SU-DHL-6 (cell line): ENCODE data around the gene STK10.

ENCODE experiments used
- EZH2phosphoT487 ChIP-seq: fragments of 200-600 bp; sonication (generic), shearing (Covaris generic); conservative IDR thresholded peaks from 2 replicates; pipeline ENCODE4 v1.6.1; 2018; ENCODE audit warnings: mild to moderate bottlenecking, antibody characterized with exemption, low read length, moderate library complexity, mixed read lengths
- TF ChIP-seq, protein P1 (sequence below): fragments of 200-600 bp; sonication (generic); IDR thresholded peaks from one replicate; pipeline ENCODE4 v1.5.1; 2017; ENCODE audit warnings: antibody characterized with exemption, mild to moderate bottlenecking, low read length, moderate library complexity; ENCODE audit not compliant: insufficient read depth, poor library complexity, severe bottlenecking

DNA sequence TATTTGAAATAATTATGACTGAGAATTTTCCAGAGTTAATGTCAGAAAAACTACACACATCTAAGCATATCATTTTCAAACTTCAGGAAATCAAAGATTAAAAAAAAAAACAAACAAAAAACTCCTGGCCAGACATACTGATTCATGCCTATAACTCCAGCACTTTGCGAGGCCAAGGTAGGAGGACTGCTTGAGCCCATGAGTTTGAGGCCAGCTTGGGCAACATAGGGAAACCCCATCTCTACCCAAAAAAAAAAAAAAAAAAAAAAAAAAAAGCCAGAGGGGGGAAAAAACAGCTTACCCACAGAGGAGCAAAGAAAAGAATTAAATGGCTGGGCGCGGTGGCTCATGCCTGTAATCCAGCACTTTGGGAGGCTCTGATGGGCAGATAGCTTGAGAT, 28.3 kb upstream of the STK10 start:
- TF ChIP-seq, protein P1, sequence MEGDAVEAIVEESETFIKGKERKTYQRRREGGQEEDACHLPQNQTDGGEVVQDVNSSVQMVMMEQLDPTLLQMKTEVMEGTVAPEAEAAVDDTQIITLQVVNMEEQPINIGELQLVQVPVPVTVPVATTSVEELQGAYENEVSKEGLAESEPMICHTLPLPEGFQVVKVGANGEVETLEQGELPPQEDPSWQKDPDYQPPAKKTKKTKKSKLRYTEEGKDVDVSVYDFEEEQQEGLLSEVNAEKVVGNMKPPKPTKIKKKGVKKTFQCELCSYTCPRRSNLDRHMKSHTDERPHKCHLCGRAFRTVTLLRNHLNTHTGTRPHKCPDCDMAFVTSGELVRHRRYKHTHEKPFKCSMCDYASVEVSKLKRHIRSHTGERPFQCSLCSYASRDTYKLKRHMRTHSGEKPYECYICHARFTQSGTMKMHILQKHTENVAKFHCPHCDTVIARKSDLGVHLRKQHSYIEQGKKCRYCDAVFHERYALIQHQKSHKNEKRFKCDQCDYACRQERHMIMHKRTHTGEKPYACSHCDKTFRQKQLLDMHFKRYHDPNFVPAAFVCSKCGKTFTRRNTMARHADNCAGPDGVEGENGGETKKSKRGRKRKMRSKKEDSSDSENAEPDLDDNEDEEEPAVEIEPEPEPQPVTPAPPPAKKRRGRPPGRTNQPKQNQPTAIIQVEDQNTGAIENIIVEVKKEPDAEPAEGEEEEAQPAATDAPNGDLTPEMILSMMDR = no peak
- TF ChIP-seq EZH2phosphoT487 = no peak
